Activated T-cell treated with anti-CD3 and anti-CD28 coated beads for 48 hours (primary cell): ENCODE measurements around the gene TMEM80.

ENCODE experiments used
- DNase-seq: peaks from one replicate; pipeline ENCODE4 v3.0.0-alpha.2; 2020; ENCODE audit warnings: low read depth

Gene TMEM80

DNA sequence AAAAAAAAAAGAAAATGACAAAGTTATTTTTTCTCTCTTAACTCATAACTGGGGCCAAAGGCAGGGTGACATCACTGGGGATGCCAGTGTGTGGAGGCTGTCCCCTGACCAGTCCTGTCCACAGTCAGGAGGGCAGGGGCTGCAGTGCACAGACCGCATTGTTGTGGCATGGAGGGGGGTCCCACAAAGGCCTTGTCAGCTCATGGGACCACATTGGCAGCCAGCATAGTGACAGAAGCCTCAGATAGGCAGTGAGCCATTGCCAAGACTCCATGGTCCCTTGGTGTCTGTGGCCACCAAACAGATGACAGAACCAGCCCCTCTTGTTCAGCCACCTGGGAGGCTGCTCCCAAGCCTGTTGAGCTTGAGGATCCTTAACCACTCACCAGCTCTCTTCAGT lies 4.1 kb downstream of the TMEM80 start:
- no peak for DNase-seq

DNA sequence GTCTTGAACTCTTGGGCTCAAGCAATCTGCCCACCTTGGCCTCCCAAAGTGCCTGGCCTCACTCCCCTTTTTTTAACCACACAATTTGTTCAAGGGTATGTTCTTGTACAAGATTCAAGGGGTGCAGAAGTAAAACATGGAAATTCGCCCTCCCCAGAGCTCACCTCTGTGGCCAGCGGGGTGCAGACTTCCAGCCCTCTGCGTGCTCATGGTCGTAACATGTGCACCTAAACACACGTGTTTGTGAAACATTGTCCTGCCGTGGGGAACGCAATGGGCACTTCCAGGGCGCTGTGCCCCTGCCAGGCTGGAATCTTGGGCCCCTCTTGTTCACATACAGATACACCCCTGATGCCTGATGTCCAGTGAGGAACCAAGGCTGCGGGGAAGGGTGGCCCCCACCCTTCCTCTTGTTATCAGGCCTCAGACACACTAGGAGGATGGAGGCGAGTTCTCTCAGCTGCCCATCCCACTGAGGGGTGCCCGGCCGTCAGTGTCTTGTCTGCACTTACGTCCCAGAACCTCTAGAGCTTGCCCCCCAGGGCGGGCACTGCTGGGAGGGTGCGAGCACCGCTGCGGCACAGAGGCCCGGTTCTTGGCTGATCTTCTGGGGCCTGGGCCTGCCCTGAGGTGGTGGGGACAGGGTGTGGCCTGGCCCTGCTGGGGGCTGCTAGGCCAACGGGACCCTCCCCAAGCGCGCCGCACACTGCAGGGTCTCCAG lies 6.3 kb downstream of the TMEM80 start:
- DNase-seq, result no peak

DNA sequence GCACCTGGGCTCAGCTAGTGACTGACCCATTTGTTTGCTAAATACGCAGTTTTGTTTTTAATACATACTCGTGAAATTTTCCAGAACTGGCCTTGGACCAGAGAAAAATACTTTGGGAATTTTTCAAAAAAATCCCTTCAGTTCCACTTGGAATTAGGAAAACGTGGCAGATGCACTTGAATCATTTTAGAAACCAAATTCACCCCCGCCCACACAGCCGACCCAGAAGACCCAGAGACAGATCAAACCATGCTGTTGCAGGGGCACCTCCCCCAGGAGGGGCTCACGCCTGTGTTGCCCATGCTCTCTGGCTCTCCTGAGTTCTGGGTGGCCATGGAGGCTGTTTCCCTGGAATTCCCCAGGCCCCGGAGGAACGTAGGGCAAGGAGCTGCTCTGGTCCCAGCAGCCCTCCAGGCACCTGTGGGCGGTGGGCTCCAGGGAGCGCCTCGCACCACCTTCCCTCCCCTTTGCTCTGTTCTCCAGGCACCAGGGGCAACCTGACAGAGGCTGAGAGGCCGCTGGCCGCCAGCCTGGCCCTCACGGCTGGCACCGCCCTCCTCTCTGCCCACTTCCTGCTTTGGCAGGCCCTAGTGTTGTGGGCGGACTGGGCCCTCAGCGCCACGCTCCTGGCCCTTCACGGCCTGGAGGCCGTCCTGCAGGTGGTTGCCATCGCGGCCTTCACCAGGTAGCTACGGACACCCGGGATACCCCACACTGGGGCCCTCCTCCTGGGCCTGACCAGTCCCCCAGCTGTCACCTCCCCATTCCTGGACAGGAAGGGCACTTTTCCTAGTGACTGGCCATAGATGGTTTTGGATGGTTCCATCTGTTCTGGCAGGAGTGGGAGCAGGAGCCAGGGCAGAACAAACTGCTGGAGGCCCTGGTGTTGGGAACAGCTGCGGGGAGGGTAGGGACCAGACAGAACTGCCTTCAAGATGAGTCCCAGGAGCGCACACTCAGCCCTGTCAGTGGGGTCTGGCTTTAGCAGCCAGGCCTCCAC lies 7.1 kb downstream of the TMEM80 start:
- DNase-seq, result no peak

DNA sequence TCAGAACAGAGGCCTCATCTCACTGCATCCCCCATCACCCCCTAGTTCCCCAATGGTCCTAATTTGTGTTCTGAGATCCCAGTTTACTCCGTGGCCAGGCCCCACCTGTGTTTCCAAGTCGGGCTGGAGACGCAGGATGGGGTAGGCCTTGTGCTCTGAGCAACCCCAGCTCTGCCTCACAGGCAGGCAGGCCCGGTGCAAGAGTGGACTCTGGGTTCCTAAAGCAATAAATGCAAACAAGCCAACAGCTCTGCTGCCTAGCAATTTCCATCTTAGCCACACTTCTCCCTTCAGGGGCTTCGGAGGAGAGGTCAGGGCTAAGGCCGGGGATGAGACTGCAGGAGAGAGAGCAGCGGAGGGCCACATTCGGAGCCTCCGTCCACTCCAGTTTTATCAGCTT lies 7.9 kb downstream of the TMEM80 start:
- DNase-seq, result no peak

DNA sequence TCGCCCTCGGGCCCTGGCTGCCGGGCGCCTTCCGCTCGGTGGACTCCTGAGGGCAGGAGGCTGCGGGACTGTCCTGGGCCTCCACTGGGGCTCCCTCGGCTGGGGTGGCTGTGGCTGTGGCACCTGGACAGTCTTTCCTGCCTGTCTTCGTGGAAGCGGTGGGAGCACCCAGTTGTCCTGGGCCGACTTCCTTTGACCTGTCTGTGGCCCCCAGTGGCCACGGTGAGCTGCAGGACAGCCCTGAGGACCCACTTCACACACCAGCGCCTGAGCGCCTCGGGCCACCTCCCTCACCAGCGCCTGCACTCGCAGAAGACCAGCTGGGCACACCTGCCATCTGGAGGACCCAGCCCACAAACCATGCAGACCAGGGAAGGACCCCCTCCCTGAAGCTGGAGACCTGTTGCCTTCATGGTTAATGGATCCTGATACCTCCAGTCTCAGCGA lies 8.6 kb downstream of the TMEM80 start:
- no peak for DNase-seq

DNA sequence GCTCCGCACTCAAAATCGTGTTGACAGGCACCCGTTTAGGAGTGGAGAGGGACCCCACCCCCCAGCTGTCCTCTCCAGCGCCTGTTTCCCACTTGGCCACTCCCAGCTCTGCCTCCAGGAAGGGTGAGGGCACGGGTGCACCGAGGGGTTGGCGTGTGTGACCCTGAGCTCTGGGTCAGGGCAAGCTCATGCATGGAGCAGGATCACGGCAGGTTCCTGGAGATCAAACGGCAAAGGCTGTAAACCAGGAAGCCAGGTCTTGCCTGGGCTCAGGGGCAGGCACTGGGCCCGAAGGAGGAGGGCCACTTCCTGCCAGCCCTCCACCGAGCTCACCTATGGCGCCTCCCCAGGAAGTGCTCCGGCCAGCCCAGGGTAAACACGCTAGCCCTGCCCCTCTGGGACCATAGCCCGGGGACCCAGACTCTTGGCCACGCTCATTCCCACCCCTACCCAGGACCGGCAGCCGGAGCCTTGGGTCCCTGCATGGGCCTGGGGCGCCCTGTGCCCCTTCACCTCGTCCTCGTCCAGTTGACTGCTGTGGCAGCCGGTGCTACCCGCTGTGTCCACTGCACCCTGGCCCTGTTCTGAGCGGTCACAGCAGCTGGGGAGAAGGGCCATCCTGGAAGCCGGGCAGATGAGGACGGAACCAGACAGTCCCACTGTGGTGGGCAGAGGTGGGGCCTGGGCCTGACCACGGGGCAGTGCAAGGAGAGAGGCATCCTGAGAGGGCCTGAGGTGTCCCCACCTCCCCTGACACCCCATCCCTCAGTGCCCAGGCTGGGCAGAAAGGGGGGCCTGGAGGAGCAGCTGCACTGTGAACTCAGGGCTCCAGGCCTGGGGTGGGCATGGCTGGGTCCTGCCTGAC lies 9.4 kb downstream of the TMEM80 start:
- DNase-seq, result no peak

DNA sequence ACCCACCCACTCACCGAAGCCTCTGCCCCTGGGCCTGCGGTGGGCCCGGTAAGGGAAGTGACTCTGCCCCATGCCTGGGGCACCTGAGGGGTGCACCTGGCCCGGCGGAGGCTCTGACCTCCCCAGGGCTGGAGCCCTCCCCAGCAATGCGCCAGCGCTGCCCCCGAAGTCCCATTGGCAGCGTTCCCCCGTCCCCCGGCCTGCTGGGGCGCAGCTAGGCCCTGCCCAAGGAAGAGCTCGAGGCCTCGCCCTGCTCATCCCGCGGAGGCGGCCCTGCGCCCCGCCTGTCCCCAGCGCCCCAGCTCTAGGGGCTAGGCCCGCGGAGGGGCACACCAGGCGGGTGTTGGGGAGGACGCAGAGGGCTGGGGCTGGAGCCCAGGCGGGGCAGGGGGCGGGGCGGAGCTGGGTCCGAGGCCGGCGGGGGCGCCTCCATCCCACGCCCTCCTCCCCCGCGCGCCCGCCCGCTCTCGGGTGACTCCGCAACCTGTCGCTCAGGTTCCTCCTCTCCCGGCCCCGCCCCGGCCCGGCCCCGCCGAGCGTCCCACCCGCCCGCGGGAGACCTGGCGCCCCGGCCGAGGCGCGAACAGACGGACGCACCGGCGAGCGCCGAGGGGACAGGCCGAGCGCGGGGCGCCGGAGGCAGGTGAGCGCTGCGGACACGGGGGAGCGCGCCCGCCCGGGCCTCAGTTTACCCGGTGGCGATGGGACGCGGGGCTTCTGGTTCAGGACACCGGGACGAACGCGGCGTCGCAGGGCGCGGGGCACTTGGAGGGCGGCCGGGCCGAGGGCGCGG lies 10.2 kb downstream of the TMEM80 start, which contains the start of gene EPS8L2:
Gene EPS8L2, plus strand, starts transcription at position 586 of the 793 bp plus-strand sequence. CDS start 3,177 bp downstream, outside the sequence.
- DNase-seq, result no peak

DNA sequence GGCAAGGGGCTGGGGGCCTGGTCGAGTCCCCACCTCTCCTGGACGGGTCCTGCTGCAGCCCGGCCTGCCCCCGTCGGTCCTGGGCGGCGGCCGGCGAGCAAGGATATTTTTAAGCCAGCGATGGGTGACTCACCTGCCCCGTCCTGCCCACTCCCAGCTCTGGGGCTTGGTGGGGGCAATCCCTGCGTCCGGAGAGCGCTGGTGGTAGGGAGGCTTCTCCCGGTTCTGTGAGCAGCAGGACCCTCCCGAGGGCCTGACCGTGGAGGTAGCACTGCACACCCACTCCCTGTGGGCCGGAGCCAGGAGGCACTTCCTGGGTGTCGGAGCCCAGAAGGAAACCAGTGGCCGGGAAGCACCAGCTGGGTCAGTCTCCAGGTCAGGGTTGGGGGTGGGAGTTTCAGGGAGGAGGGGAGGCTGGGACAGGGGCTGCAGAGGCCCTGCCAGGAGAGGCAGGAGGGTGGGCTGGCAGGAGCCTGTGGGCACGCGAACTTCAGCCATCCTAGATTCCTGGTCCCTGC lies 10.9 kb downstream of the TMEM80 start:
- DNase-seq, result no peak

DNA sequence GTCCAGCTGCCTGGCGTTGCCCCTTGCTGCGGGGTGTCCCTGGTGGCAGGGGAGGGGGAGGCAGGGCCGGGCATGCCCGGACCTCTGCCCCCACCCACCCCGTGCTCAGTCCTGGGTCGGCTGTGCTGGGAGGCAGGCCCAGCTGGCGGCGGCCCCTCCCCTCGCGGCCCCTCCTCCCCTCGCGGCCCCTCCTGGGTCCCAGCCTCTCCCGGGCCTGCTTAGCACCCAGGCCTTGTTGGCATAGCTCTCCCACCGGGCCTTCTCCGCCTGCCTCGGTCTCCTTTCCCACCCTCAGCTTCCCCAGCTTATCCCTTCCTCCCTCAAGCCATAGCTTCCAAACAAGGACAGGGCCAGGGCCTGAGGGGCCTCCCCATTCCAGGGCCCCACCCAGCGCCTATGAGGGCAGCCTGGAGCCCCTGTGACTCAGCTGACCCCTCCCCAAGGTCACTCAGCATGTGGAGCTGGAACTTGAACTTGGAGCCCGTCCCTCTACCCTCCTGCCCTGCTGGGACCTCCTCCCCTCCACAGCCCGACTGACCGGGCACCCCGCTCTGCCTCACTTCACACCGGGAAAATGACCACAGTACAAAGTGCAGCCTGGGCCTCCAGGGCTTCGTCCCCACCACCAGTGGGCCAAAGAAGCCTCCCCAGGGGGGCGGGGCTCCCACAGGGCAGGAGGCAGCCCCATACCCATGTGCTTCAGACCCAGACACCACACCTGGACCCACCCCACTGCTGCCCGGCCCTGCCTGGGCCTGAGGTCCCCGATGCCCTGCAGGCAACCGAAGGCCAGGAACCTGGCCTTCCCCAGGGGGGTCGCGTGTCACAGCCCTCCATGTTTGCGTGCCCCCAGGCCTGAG lies 11.6 kb downstream of the TMEM80 start:
- DNase-seq, result no peak

DNA sequence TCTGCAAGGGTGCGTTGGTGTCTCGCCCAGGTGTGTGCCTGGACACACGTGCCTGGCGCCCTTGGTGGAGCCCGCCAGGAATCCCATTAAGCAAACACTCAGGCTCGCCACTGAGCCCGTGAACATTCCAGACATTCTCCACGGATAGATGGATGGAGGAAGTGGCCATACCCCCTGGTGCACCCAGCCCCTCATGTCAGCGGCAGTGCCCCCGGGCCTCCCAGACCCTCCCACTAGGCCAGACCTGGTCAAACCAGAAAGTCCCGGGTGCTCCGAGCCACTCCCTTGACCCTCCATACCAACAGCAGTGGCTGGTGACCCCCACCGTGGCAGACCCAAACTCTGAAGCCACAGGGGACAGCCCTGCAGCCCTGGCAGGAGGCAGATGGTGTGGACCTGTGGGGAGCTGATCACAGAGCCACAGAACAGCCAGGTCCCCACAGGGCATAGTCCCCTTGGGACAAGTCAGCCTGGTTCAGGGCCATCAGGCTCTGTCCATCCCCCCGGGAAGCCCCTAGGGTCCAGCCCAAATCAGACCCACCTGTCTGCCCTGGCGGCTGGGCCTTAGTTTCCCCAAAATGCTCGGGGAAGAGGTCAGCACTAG lies 12.3 kb downstream of the TMEM80 start:
- DNase-seq, result no peak

DNA sequence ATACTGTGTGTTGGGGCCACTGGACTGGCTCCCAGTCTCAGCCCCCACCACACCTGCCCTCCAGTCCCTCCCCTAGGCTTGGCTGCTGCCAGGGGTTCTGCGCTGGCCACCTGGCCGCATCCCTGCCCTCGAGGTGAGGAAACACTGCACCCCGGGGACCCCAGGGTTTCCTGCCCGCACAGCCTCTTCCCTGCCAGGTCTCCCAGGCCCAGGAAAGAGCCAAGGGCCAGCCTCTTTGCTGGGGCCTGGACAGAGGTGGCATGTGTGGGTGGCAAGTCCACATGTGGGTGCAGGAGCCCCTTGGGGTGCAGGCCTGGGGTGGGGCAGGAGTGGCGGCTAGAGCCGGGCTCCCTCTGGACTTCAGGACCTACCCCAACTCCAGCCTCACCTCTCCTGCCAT lies 12.9 kb downstream of the TMEM80 start:
- no peak for DNase-seq

DNA sequence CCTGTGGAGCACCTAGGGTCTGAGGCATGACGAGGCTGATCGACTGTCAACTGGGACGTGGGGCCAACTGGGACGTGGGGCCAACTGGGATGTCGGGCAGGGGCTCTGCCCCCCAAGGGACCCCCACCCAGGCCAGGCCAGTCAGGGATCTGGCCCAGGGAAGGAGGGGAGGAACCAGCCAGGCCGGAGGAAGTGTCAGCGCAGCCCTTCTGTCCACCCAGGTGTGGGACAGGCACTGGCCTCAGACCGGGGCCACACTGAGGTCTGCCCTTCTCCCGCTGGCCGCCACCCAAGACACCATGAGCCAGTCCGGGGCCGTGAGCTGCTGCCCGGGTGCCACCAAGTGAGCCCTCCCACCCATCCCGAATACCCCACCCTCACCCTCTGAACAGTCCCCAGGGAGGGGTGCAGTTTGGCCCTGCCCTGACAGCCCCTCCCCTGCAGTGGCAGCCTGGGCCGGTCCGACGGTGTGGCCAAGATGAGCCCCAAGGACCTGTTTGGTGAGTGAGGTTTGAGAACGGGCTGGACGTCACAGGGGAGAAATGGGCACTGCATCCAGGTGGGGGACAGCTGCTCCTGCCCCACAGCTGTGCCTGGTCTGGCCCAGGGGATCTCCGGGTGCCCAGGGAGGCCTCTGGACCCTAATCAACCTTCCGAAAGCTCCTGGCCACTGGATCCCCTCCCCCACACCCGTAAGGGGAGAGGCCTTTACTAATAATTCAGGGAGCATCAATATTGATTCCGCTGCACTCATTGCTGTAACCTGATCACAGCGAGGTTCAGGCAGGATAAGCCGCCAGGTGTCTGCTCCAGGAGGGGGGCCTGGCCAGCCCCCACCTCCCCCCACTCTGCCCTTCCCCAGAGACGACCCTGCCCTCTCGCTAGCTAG lies 13.7 kb downstream of the TMEM80 start:
- no peak for DNase-seq

DNA sequence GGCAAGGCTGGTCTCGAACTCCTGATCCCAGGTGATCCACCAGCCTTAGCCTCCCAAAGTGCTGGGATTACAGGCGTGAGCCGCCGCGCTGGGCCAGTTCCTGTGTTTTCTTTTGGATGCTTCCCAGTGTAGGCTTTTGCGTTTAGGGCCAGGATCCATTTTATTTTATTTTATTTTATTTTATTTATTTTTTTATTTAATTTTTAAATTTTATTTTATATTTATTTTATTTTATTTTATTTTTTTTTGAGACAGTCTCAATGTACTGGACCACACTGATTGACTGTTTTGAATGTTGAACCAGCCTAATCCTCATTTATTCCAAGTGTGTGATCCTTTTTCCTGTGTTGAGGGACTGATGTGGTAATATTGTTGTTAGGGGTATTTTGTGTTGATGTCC lies 18.8 kb downstream of the TMEM80 start:
- DNase-seq, result no peak

DNA sequence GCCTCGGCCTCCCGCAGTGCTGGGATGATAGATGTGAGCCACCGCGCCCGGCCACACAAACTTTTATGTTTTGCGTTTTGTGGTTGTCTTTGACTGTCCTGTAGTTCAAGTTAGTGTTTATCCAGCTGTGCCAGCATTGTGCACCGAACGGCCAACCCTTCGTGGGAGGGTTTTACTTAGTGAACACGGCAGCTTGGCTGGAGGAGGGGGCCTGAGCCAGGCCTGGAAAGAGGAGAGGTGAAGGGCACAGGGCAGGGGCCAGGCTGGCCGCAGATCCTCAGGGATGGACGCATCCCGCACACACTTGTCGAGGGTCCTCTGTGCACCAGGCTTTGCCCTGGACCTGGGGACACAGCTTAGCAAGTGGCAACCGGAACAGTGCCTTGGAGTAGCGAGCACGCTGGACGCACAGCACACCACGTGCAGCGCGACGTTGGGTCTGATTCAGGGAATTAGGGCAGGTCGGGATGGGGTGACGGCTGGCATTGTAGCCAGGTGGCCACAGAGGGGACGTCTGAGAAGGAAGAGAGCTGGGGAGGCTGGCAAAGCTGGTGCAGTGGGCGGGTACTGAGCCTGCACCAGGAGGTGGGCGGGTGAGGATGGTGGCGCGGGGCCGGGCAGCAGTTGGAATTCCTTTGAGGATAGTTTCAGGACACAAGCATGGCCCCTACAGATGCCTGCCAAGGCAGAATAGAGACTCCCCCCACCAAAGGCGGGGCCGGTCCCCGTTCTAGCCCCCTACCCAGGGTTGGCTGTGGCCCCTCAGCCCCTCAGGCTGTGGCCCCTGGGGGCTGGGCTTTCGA lies 23.8 kb downstream of the TMEM80 start:
- no peak for DNase-seq

DNA sequence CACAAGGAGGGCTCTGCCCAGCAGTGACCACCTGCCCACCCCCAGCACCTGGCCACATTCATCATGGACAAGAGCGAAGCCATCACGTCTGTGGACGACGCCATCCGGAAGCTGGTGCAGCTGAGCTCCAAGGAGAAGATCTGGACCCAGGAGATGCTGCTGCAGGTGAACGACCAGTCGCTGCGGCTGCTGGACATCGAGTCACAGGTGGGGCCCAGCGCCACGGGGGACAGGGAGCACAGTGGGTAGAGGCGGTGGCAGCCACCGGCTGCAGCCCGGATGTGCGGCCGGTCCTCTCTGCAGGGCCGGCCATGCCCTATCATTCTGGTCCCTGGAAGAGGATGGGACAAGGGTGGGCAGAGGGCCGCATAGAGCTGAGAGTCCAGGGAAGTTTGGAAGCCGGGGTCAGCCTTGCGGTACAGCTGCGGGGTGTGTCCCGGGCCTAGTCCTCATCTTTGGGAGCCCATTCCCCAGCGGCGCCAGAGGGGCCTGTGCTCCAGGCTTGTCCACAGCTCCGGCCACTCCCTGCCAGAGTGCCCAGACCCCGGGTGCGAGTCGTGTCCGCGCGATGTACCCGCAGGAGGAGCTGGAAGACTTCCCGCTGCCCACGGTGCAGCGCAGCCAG lies 24.5 kb downstream of the TMEM80 start:
- DNase-seq, result no peak

DNA sequence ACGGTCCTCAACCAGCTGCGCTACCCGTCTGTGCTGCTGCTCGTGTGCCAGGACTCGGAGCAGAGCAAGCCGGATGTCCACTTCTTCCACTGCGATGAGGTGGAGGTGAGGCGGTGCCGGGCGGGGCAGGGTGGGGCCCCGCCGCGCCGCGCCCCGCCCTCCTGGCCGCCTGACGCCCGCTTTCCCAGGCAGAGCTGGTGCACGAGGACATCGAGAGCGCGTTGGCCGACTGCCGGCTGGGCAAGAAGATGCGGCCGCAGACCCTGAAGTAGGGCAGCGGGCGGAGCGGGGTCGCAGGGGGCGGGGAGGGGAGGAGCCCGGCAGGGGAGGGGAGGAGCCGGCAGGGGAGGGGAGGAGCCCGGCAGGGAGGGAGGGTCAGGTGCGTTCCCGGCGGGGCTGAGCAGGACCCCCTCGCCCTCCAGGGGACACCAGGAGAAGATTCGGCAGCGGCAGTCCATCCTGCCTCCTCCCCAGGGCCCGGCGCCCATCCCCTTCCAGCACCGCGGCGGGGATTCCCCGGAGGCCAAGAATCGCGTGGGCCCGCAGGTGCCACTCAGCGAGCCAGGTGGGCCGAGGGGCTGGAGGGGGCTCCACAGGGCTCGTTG lies 25.1 kb downstream of the TMEM80 start:
- no peak for DNase-seq

DNA sequence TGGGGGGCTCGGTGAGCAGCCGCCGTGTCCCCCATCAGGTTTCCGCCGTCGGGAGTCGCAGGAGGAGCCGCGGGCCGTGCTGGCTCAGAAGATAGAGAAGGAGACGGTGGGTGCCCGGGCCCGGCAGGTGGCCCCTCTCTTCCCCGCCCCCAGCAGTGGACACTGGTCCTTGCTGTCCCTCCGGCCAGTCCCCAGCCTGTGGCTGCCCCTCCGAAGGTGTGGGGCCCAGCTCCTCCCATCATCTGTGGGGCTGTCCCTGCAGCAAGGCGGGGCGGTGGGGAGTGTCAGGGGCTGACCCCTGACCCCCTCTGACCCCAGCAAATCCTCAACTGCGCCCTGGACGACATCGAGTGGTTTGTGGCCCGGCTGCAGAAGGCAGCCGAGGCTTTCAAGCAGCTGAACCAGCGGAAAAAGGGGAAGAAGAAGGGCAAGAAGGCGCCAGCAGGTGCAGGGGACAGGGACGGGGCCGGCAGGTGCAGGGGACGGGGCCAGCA lies 25.7 kb downstream of the TMEM80 start:
- no peak for DNase-seq
